HUDEP-2 (cell line): ENCODE results near the gene LCK.
"Not testable (repeated sequence)": the region's sequence is repeated elsewhere in the genome, so short reads cannot be mapped to it uniquely, and the experiment has no call there.

Experiments used
- DNase-seq, 76 experiments: peaks; one replicate each; lab custom pipeline; 2025; ENCODE audit not compliant: unreplicated experiment in 76 of 76; lab: John Stamatoyannopoulos, UW

Gene LCK

DNA sequence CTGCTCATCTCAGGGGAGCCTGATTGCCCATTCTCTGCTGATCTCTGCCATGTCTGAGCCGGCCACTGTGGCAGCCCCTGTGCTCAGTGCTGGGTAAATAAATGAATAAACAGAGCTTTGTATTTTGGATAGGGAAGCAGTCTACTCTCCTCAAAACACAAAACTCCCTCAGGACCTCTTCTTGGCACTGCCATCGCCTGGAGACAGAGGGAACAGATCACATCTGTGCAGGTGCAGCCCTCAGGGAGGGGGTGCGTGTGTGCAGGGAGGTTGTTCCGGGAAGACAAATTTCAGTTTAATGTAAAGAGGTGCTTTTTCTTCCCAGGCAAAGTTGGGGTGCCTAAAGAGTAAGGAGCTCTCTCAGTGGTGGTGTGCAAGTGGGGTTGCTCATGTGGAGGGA, 11.7 kb upstream of the LCK start:
- no peak for DNase-seq

DNA sequence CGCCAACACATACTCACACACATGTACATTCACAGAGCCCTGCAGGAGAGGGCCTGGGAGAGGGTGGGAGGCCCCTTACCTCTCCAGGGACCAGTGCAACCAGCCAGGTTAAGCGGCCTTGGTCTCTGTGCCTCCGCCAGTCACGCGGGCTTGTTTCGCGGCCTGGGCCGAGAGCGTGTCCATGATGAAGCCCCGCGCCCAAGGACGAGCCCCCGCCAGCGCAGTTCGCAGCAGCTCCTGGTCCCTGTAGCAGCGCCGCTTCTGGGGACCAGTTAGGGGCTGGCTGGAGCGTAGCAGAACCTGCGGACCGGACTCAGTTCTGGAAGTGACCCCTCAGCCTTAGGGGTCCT, 11.3 kb upstream of the LCK start:
- no peak for DNase-seq

- DNase-seq: peak in 41 of 76 experiments; percentile 11 to 61 (median 32)
These were observed 10.7 kb upstream of the LCK start for GRCh38 chr1:32240140-32240951.

DNA sequence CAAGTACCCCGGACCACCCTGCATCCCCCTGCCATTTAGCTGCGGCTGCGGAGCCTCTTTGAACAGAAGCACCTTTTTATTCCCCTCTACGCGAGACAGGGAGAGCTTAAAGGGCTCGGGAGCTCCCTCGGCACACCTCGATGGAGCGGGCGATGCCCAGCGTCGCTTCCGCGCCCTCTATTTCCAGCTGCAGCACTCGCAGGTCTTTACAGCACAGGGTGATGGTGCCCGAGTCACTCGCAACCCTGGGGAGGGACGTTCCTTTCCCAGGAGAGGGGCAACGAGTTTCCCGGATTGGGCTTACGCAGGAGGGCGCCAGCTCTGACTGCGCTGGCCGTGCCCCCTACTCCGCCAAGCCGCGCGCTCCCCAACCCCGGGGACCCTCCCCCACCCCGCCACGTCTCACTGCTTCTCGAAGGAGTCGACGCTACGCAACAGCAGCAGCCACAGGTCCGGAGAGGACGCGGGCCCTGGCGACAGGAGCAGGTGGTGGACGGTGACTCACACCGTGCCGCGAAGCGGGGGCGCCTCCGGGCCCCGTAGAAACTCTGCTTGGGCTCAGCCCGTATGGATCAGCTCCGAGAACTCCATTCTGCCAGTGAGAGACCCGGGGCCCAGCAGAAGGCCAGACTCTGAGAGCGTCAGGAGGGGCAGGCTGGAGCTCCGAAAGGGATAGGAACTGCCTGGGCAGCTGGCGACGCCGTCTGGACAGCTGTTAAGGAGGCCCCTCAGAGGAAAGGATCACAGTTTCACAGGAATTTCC, 9.9 kb upstream of the LCK start:
- DNase-seq: peak in 5 of 76 experiments; percentile 3 to 31 (median 9)

- peak in 2 of 76 experiments; percentile 6 to 8 for DNase-seq
These were observed 8.7 kb upstream of the LCK start for GRCh38 chr1:32242341-32242851.

- DNase-seq: no peak
These were observed 4.2 kb upstream of the LCK start, which contains the start of gene FAM167B for GRCh38 chr1:32246888-32247273. FAM167B (plus strand) TSS chr1:32247222; CDS start chr1:32247422, 200 bp downstream.

GRCh38 chr1:32247452-32247851, 3.6 kb upstream of the LCK start:
- no peak for DNase-seq

DNA sequence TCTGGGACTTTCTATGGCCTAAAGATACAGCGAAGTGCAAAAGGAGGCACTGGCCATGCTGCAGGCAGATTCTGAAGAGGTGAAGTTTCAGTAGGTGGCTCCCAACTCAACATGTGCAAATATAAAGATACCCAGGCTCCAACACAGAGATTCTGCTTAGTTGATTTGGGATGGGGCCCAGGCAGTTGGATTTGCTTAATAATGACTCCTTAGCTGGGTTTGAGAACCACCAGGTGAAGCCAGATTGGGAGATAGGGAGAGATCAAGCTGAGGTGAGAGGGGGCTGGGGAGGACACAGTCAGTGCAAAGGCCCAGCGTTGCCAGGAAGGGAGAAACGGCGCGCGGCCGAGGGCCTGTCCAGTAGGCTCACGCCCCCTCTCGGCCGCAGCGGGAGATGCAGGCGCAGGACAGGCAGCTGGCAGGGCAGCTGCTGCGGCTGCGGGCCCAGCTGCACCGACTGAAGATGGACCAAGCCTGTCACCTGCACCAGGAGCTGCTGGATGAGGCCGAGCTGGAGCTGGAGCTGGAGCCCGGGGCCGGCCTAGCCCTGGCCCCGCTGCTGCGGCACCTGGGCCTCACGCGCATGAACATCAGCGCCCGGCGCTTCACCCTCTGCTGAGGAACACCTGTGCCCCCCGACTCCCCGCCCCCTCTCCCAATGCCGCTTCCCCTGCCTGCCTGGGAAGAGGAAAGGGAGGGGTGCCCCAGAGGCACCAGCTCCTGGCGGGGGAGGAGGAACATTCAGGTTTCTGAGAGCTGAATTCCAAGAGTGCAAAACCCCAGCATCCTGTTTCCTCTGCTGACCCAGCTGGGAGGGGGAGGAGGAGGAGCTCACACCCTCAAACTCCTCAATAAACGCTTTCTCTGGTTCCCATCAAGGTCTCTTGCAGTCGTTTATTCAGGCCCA, 2.8 kb upstream of the LCK start:
- peak in 67 of 76 experiments; percentile 13 to 81 (median 57) for DNase-seq

GRCh38 chr1:32249831-32250525, 1.1 kb upstream of the LCK start:
- DNase-seq: no peak

DNA sequence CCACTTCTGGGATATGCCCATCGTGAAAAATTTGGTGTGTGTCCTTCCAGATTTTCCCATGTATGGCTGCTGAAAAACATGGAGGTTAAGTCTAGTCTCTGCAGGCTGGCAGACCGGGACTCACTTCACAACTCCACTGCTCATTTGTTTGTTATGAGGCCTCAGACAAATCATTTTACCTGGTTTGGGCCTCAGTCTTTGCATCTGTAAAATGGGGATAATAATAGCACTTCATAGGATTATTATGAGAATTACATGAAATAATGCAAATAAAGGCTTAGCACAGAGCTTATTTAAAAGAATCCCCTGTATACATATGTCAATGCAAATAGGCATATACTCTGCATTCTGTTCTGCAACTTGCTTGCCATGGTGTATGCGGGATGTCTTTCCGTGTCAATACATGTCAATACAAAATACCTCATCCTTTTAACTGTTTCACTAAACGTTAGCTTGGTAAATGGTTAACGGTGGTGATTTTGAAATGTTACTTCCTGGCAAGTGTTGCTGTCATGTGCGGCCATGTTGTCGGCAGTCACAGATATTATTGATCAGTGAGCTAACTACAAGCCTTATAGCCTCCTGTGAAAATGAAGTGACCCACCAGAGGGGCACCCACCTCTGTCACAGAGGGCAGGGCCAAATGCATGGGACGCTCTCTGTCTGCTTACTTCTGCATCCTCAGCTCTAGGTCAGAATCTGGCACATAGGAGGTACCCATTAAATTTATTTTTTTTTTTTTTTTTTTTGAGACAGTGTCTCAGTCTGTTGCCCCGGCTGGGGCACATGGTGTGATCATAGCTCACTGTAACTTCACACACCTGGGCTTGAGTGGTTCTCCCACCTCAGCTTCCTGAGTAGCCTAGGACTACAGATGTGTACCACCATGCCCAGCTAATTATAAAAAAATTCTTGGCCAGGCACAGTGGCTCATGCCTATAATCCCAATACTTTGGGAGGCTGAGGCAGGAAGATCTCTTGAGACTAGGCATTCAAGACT, 4.3 kb downstream of the LCK start:
- DNase-seq: no peak

- no peak for DNase-seq
These were observed 5.6 kb downstream of the LCK start for GRCh38 chr1:32256473-32257226.

DNA sequence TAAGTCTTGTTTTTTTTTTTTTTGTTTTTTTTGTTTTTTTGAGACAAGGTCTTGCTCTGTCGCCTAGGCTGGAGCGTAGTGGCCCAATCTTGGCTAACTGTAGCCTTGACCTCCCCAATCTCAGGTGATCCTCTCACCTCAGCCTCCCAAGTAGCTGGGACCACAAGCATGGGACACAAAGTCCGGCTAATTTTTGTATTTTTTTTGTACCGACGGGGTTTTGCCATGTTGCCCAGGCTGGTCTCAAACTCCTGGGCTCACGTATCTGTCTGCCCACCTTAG, 6.1 kb downstream of the LCK start:
- DNase-seq: no peak

- not testable (repeated sequence) for DNase-seq
These were observed 12.2 kb downstream of the LCK start for GRCh38 chr1:32263236-32263593.

DNA sequence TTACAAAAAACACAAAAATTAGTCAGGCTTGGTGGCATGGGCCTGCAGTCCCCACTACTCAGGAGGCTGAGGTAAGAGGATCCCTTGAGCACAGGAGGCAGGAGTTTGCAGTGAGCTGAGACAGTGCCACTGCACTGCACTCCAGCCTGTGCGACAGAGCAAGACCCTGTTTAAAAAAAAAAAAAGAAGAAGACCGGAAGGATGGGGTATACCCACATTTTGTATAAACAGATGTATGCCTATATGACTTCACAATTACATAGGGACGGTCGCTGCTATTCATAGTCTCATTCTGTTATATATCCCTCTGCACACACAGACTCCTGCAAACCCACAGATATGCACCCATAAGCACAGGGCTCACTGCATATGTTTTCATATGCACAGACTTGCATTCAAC, 12.7 kb downstream of the LCK start:
- DNase-seq: no peak

GRCh38 chr1:32265846-32266245, 14.8 kb downstream of the LCK start:
- DNase-seq: no peak

- DNase-seq: no peak
These were observed 16.0 kb downstream of the LCK start for GRCh38 chr1:32266921-32267591.

- no peak for DNase-seq
These were observed 18.7 kb downstream of the LCK start for GRCh38 chr1:32269744-32270143.
